HL-60 (cell line): ENCODE data around the gene DYNC1I2.

Source experiments
- DNase-seq, 2 experiments: peaks; one replicate each; pipeline ENCODE4 v3.0.0-alpha.2; 2010 to 2020; ENCODE audit warnings: low read depth in 1 of 2, low spot score in 1 of 2
- H3K27ac ChIP-seq: fragments of 250-450 bp; sonication (Bioruptor Pico); replicated peaks from 2 replicates; pipeline ENCODE4 v1.5.1; 2020; ENCODE audit warnings: mild to moderate bottlenecking, moderate library complexity
- H3K27me3 ChIP-seq: fragments of 250-450 bp; sonication (Bioruptor Pico); 2 replicates; pipeline ENCODE4 v1.5.1; 2021; ENCODE audit warnings: mild to moderate bottlenecking, moderate library complexity; ENCODE audit not compliant: insufficient read depth, poor library complexity, severe bottlenecking
- H3K4me3 ChIP-seq: replicated peaks from 2 replicates; pipeline ENCODE4 v1.5.1; 2011; ENCODE audit warnings: mild to moderate bottlenecking, control low read depth, low read length; ENCODE audit not compliant: insufficient read depth
- GABPA ChIP-seq: IDR thresholded peaks from 2 replicates; pipeline ENCODE4 v1.6.1; 2012; ENCODE audit warnings: low read depth
- POLR2AphosphoS5 ChIP-seq: IDR thresholded peaks from 2 replicates; pipeline ENCODE4 v1.6.1; 2012; ENCODE audit warnings: low read depth
- SPI1 ChIP-seq: IDR thresholded peaks from 2 replicates; pipeline ENCODE4 v1.6.1; 2012; ENCODE audit warnings: low read depth, mild to moderate bottlenecking, borderline replicate concordance
- TF ChIP-seq, protein P1 (sequence below): IDR thresholded peaks from one replicate; pipeline ENCODE4 v1.5.1; 2011; ENCODE audit warnings: low read length, control low read depth, inconsistent platforms; ENCODE audit not compliant: insufficient read depth
- TF ChIP-seq, protein P2 (sequence below): IDR thresholded peaks from 2 replicates; pipeline ENCODE4 v1.6.1; 2012; ENCODE audit warnings: low read depth; ENCODE audit not compliant: insufficient replicate concordance

The DYNC1I2 gene

DNA sequence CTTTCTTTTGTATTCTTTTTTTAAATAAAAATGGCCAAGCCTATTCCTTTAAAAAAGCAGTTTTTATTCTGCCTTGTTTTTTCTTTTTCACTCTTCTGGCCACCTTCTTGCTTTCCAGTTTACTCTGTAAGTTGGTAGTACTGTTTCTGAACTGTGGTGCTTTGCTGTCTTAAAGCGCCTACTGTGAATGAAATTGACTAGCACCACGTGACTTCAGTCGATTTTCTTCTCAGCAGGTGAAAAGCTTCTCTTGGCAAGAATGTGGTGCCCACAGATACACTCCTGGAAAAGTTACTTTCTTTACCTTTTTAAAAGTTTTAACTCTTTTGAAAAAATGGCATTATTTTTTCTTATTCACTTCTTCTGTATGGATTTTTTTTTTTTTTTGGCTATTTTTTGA is 32.4 kb downstream of the DYNC1I2 start:
- Histone ChIP-seq H3K27me3 (no peaks in the 10 kb centered on the region), H3K27ac (no peak overlapping the region)

DNA sequence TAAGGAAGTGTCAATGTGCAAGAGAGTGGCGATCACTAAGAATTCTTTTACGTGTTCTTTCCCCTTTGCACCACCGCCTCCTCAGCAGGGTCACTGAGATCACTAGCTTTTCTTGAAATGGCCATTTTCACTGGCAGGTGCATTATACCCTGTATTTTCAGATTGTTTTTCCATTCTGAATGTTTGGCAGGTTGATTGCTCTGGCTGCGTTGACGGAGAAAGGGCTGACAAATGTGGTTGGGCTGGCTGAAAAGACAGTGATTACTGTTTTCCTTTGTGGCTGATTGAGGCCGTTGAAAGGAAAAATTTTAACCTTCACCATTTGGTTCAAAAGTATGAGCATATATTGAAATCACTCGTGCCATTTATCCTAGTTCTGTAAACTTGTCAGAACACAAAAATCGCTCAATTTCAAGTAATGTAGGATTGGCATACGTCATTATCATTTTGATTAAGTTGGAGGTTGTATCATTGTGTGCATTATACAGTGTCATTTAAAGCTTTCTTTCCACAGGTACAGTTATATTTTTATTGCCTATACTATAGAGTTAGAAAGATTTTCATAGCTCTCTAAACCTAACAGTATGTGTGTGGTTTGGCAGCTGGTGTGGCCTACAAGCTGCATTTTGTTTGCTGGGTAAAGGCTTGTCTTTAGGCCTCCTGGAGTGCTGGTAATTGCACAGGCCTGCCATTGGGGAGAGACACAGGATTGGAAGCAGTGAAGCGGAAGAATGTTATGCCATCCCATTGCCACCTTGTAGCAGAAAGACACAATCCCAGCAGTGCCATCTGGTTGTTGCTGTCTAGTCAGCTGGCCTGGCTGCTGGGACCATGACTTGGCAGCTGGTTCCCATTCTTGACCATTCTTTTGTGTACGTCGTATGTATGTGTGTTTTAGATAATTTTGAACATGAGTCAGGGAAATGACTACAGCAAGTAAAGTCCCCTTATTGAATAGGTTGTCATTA is 36.7 kb downstream of the DYNC1I2 start:
- Histone ChIP-seq H3K4me3 (no peak overlapping the region), H3K27me3 (no peaks in the 10 kb centered on the region), H3K27ac (no peak overlapping the region)
- no peak for TF ChIP-seq GABPA
- TF ChIP-seq SPI1: no peak
- TF ChIP-seq, protein P1, sequence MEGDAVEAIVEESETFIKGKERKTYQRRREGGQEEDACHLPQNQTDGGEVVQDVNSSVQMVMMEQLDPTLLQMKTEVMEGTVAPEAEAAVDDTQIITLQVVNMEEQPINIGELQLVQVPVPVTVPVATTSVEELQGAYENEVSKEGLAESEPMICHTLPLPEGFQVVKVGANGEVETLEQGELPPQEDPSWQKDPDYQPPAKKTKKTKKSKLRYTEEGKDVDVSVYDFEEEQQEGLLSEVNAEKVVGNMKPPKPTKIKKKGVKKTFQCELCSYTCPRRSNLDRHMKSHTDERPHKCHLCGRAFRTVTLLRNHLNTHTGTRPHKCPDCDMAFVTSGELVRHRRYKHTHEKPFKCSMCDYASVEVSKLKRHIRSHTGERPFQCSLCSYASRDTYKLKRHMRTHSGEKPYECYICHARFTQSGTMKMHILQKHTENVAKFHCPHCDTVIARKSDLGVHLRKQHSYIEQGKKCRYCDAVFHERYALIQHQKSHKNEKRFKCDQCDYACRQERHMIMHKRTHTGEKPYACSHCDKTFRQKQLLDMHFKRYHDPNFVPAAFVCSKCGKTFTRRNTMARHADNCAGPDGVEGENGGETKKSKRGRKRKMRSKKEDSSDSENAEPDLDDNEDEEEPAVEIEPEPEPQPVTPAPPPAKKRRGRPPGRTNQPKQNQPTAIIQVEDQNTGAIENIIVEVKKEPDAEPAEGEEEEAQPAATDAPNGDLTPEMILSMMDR: no peak
- TF ChIP-seq, protein P2, sequence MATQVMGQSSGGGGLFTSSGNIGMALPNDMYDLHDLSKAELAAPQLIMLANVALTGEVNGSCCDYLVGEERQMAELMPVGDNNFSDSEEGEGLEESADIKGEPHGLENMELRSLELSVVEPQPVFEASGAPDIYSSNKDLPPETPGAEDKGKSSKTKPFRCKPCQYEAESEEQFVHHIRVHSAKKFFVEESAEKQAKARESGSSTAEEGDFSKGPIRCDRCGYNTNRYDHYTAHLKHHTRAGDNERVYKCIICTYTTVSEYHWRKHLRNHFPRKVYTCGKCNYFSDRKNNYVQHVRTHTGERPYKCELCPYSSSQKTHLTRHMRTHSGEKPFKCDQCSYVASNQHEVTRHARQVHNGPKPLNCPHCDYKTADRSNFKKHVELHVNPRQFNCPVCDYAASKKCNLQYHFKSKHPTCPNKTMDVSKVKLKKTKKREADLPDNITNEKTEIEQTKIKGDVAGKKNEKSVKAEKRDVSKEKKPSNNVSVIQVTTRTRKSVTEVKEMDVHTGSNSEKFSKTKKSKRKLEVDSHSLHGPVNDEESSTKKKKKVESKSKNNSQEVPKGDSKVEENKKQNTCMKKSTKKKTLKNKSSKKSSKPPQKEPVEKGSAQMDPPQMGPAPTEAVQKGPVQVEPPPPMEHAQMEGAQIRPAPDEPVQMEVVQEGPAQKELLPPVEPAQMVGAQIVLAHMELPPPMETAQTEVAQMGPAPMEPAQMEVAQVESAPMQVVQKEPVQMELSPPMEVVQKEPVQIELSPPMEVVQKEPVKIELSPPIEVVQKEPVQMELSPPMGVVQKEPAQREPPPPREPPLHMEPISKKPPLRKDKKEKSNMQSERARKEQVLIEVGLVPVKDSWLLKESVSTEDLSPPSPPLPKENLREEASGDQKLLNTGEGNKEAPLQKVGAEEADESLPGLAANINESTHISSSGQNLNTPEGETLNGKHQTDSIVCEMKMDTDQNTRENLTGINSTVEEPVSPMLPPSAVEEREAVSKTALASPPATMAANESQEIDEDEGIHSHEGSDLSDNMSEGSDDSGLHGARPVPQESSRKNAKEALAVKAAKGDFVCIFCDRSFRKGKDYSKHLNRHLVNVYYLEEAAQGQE: no peak
- no peak for TF ChIP-seq POLR2AphosphoS5
- DNase-seq: no peak

More for the DNA sequence above, 32.4 kb downstream of the DYNC1I2 start:
- no peak for DNase-seq
- no peak overlapping the region for H3K4me3 ChIP-seq
- no peak for TF ChIP-seq POLR2AphosphoS5
- TF ChIP-seq, protein P2: no peak
- TF ChIP-seq, protein P1: no peak
- no peak for TF ChIP-seq GABPA
- no peak for TF ChIP-seq SPI1

DNA sequence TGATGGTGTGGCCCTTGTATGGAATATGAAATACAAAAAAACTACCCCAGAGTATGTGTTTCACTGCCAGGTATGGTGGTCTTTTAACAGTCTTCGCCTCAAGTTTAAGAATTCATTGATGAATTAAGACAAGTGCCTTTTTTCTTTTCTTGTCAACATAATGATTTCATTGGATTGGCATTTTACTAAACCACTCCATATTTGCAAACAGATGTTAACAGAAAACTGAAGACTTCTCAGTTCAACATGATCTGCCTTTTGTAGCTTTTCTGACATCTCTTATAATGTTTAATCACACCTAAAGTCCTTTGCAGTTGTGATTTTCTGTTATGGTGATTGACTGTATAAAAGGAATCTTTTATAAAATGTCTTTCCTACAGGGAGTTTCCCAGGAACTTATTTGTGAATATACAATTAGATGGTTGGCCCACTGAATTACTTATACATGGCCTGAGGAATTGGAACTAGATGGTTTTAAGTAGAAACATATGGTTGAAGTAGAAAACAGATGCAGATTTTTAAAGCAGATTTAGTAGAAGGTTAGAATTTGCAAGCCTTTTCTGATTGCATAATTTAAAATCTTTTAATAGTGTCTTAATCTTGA is 39.7 kb downstream of the DYNC1I2 start:
- DNase-seq: no peak
- no peak overlapping the region for H3K27ac ChIP-seq
- no peak for TF ChIP-seq POLR2AphosphoS5
- no peak for TF ChIP-seq SPI1
- no peak overlapping the region for H3K4me3 ChIP-seq
- no peaks in the 10 kb centered on the region for H3K27me3 ChIP-seq
